Vagina (tissue), 2 donors: ENCODE data around the gene SPACA4.

Experiments
- POLR2A ChIP-seq, 2 donors: fragments of 450-650 bp; IDR thresholded peaks; one replicate each; pipeline ENCODE4 v1.6.1; 2017; ENCODE audit warnings: antibody characterized with exemption in 2 of 2, mild to moderate bottlenecking in 2 of 2, moderate library complexity in 2 of 2
- POLR2AphosphoS5 ChIP-seq, 2 donors: sonication (generic); formaldehyde crosslinking; IDR thresholded peaks; one replicate each; pipeline ENCODE4 v1.9.0; 2017; ENCODE audit warnings: antibody characterized with exemption in 2 of 2, mild to moderate bottlenecking in 2 of 2, low read depth in 1 of 2; ENCODE audit not compliant: insufficient read depth in 1 of 2
- TF ChIP-seq, protein P1 (sequence below), 3 experiments: fragments of 450-650 bp in 2 of 3; fragments of 200-600 bp in 1 of 3; sonication (generic) in 1 of 3; IDR thresholded peaks; one replicate each; pipeline ENCODE4 v1.5.1; 2017 to 2019; ENCODE audit warnings: antibody characterized with exemption in 3 of 3, mild to moderate bottlenecking in 2 of 3, moderate library complexity in 2 of 3

DNA sequence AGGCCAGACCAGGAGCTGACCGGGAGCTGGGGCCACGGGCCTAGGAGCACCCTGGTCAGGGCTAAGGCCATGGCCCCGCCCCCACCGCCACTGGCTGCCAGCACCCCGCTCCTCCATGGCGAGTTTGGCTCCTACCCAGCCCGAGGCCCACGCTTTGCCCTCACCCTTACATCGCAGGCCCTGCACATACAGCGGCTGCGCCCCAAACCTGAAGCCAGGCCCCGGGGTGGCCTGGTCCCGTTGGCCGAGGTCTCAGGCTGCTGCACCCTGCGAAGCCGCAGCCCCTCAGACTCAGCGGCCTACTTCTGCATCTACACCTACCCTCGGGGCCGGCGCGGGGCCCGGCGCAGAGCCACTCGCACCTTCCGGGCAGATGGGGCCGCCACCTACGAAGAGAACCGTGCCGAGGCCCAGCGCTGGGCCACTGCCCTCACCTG is 19.4 kb downstream of the SPACA4 start:
- TF ChIP-seq, protein P1, sequence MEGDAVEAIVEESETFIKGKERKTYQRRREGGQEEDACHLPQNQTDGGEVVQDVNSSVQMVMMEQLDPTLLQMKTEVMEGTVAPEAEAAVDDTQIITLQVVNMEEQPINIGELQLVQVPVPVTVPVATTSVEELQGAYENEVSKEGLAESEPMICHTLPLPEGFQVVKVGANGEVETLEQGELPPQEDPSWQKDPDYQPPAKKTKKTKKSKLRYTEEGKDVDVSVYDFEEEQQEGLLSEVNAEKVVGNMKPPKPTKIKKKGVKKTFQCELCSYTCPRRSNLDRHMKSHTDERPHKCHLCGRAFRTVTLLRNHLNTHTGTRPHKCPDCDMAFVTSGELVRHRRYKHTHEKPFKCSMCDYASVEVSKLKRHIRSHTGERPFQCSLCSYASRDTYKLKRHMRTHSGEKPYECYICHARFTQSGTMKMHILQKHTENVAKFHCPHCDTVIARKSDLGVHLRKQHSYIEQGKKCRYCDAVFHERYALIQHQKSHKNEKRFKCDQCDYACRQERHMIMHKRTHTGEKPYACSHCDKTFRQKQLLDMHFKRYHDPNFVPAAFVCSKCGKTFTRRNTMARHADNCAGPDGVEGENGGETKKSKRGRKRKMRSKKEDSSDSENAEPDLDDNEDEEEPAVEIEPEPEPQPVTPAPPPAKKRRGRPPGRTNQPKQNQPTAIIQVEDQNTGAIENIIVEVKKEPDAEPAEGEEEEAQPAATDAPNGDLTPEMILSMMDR (IDR thresholded peaks at IDR 0.05) = no peak
- TF ChIP-seq POLR2A (IDR thresholded peaks at IDR 0.05) (no peak), POLR2AphosphoS5 (IDR thresholded peaks at IDR 0.05; ENCODE audit: insufficient read depth in 1 of 2, low read depth in 1 of 2) (no peak)
